Regular cardiac myocyte (primary cell): ENCODE measurements around the gene MSX2. TPM values are rescaled to one million over a fixed set of nuclear protein-coding genes. Genes with fewer than 3 reads are reported as not detected.

Experiments used
- total RNA-seq: library from RNA; depleted of rRNA; stranded (reverse); fragments of >200 nt; gene quantifications from 2 replicates; pipeline ENCODE4 v1.2.3, GENCODE V29; 2014

Gene MSX2
- total RNA-seq: 0.38 and 1.1 TPM in 2 replicates

DNA sequence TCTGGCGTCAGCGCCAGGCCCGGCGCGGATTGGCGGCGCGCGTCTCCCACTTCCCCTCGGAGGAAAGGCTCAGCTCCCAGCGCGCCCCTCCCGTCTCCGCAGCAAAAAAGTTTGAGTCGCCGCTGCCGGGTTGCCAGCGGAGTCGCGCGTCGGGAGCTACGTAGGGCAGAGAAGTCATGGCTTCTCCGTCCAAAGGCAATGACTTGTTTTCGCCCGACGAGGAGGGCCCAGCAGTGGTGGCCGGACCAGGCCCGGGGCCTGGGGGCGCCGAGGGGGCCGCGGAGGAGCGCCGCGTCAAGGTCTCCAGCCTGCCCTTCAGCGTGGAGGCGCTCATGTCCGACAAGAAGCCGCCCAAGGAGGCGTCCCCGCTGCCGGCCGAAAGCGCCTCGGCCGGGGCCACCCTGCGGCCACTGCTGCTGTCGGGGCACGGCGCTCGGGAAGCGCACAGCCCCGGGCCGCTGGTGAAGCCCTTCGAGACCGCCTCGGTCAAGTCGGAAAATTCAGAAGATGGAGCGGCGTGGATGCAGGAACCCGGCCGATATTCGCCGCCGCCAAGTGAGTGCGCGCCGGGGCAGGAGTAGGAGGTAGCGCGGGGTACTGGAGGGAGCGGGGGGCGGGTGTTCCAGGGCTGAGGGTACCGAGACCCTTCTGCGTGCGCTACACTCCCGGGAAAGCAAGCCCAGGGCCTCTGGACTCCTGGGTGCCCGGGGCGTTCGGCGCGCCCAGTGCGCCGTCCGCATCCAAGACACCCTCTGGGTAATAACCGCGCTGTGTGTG lies at the start of gene MSX2:
Gene MSX2, plus strand, starts transcription at position 99 of the 777 bp plus-strand sequence. Its CDS starts 78 bp downstream, at position 177.

